NCI-H128 (cell line): Measurements from ENCODE around the gene NOL11.
"Not testable (repeated sequence)": the region's sequence is repeated elsewhere in the genome, so short reads cannot be mapped to it uniquely, and the experiment has no call there.

Experiments used
- DNase-seq: peaks from one replicate; lab custom pipeline; 2025; ENCODE audit not compliant: unreplicated experiment; lab: John Stamatoyannopoulos, UW

NOL11 gene

GRCh38 chr17:67752160-67752559, 34.4 kb downstream of the NOL11 start:
- not testable (repeated sequence) for DNase-seq

GRCh38 chr17:67753026-67753425, 35.3 kb downstream of the NOL11 start:
- DNase-seq = no peak

- DNase-seq = no peak
Measured at GRCh38 chr17:67754001-67754400, 36.3 kb downstream of the NOL11 start.

GRCh38 chr17:67754686-67755085, 37.0 kb downstream of the NOL11 start:
- not testable (repeated sequence) for DNase-seq

GRCh38 chr17:67756766-67757165, 39.0 kb downstream of the NOL11 start:
- not testable (repeated sequence) for DNase-seq

GRCh38 chr17:67759355-67760171, 41.8 kb downstream of the NOL11 start:
- no peak for DNase-seq

GRCh38 chr17:67765623-67766022, 47.9 kb downstream of the NOL11 start:
- no peak for DNase-seq

- no peak for DNase-seq
Measured at GRCh38 chr17:67769231-67769630, 51.5 kb downstream of the NOL11 start.

GRCh38 chr17:67770539-67770938, 52.8 kb downstream of the NOL11 start:
- DNase-seq = no peak

GRCh38 chr17:67772679-67773078, 54.9 kb downstream of the NOL11 start:
- no peak for DNase-seq

- no peak for DNase-seq
Measured at GRCh38 chr17:67773246-67773645, 55.5 kb downstream of the NOL11 start.

- DNase-seq = no peak
Measured at GRCh38 chr17:67779098-67779672, 61.4 kb downstream of the NOL11 start.

GRCh38 chr17:67784364-67785121, 66.8 kb downstream of the NOL11 start:
- DNase-seq = no peak

- DNase-seq = no peak
Measured at GRCh38 chr17:67785122-67785477, 67.4 kb downstream of the NOL11 start.

- DNase-seq = no peak
Measured at GRCh38 chr17:67785504-67785903, 67.8 kb downstream of the NOL11 start.
